H9 (cell line): ENCODE measurements around the gene EDDM3A. TPM values are rescaled to one million over a fixed set of nuclear protein-coding genes. Genes with fewer than 3 reads are reported as not detected.

Experiments
- DNase-seq: peaks from one replicate; pipeline ENCODE4 v3.0.0-alpha.2; 2017
- H2AFZ ChIP-seq: one replicate; pipeline ENCODE4 v1.6.1; 2013; ENCODE audit warnings: mild to moderate bottlenecking, low read length, control low read depth, moderate library complexity
- H2AK5ac ChIP-seq: 2 replicates; pipeline ENCODE4 v1.6.1; 2013; ENCODE audit warnings: low read length, control low read depth, mixed read lengths; ENCODE audit not compliant: insufficient read length
- H2BK120ac ChIP-seq: one replicate; pipeline ENCODE4 v1.6.1; 2013; ENCODE audit warnings: low read depth, mild to moderate bottlenecking, low read length, control low read depth, inconsistent platforms; ENCODE audit not compliant: poor library complexity, severe bottlenecking
- H2BK12ac ChIP-seq: 2 replicates; pipeline ENCODE4 v1.6.1; 2013; ENCODE audit warnings: low read length, control low read depth, mixed read lengths, low read depth; ENCODE audit not compliant: insufficient read length
- H2BK15ac ChIP-seq: 2 replicates; pipeline ENCODE4 v1.6.1; 2013; ENCODE audit warnings: low read depth, low read length, control low read depth
- H2BK20ac ChIP-seq: one replicate; pipeline ENCODE4 v1.6.1; 2013; ENCODE audit warnings: low read depth, mild to moderate bottlenecking, low read length, control low read depth, inconsistent platforms; ENCODE audit not compliant: poor library complexity, severe bottlenecking
- H2BK5ac ChIP-seq: 2 replicates; pipeline ENCODE4 v1.6.1; 2013; ENCODE audit warnings: low read length, control low read depth, mixed read lengths; ENCODE audit not compliant: insufficient read length
- H3K14ac ChIP-seq: 2 replicates; pipeline ENCODE4 v1.6.1; 2013; ENCODE audit warnings: low read length, control low read depth; ENCODE audit not compliant: insufficient read depth
- H3K18ac ChIP-seq: 2 replicates; pipeline ENCODE4 v1.6.1; 2013; ENCODE audit warnings: low read depth, mild to moderate bottlenecking, mixed read lengths, low read length, control low read depth; ENCODE audit not compliant: insufficient read length
- H3K23ac ChIP-seq: 2 replicates; pipeline ENCODE4 v1.6.1; 2013; ENCODE audit warnings: low read length, control low read depth, mixed read lengths, low read depth; ENCODE audit not compliant: insufficient read length
- H3K23me2 ChIP-seq: 2 replicates; pipeline ENCODE4 v1.6.1; 2013; ENCODE audit warnings: low read depth, mild to moderate bottlenecking, mixed read lengths, low read length, control low read depth; ENCODE audit not compliant: insufficient read length, poor library complexity, severe bottlenecking
- H3K27ac ChIP-seq: 2 replicates; pipeline ENCODE4 v1.5.1; 2013; ENCODE audit warnings: low read length, control low read depth, mixed read lengths, low read depth; ENCODE audit not compliant: insufficient read length
- H3K27me3 ChIP-seq: 2 replicates; pipeline ENCODE4 v1.6.1; 2013; ENCODE audit warnings: low read length, control low read depth, inconsistent platforms; ENCODE audit not compliant: insufficient read depth
- H3K4ac ChIP-seq: 2 replicates; pipeline ENCODE4 v1.6.1; 2013; ENCODE audit warnings: low read depth, mild to moderate bottlenecking, control low read depth, inconsistent platforms, low read length, moderate library complexity
- H3K4me1 ChIP-seq: 2 replicates; pipeline ENCODE4 v1.6.1; 2013; ENCODE audit warnings: low read length, control low read depth, inconsistent platforms; ENCODE audit not compliant: insufficient read depth
- H3K4me2 ChIP-seq: 2 replicates; pipeline ENCODE4 v1.6.1; 2013; ENCODE audit warnings: low read length, control low read depth, mixed read lengths; ENCODE audit not compliant: insufficient read length, insufficient read depth
- H3K56ac ChIP-seq: 2 replicates; pipeline ENCODE4 v1.6.1; 2013; ENCODE audit warnings: low read depth, mild to moderate bottlenecking, mixed read lengths, low read length, control low read depth; ENCODE audit not compliant: insufficient read length
- H3K79me1 ChIP-seq: 2 replicates; pipeline ENCODE4 v1.6.1; 2013; ENCODE audit warnings: low read depth, mild to moderate bottlenecking, moderate library complexity, low read length, control low read depth, inconsistent platforms; ENCODE audit not compliant: insufficient read depth, poor library complexity, severe bottlenecking
- H3K79me2 ChIP-seq: 2 replicates; pipeline ENCODE4 v1.6.1; 2013; ENCODE audit warnings: low read length, control low read depth, inconsistent platforms; ENCODE audit not compliant: insufficient read depth
- H3K9ac ChIP-seq: 2 replicates; pipeline ENCODE4 v1.6.1; 2013; ENCODE audit warnings: low read length, control low read depth, mixed read lengths; ENCODE audit not compliant: insufficient read length; ENCODE audit errors: extremely low read depth
- H3K9me3 ChIP-seq: one replicate; pipeline ENCODE4 v1.6.1; 2013; ENCODE audit warnings: low read depth, low read length, inconsistent platforms; ENCODE audit not compliant: control insufficient read depth
- H3T11ph ChIP-seq: one replicate; pipeline ENCODE4 v1.6.1; 2013; ENCODE audit warnings: mild to moderate bottlenecking, low read length, control low read depth, inconsistent platforms
- H4K20me1 ChIP-seq: one replicate; pipeline ENCODE4 v1.6.1; 2013; ENCODE audit not compliant: control insufficient read depth, insufficient read length, insufficient read depth
- H4K5ac ChIP-seq: 2 replicates; pipeline ENCODE4 v1.6.1; 2013; ENCODE audit warnings: low read depth, mild to moderate bottlenecking, mixed read lengths, low read length, control low read depth; ENCODE audit not compliant: insufficient read length
- H4K8ac ChIP-seq: replicated peaks from 2 replicates; pipeline ENCODE4 v1.6.1; 2013; ENCODE audit warnings: low read length, control low read depth, mixed read lengths, low read depth; ENCODE audit not compliant: insufficient read length
- H4K91ac ChIP-seq: 2 replicates; pipeline ENCODE4 v1.6.1; 2013; ENCODE audit warnings: low read depth, mild to moderate bottlenecking, moderate library complexity, mixed read lengths, low read length, control low read depth; ENCODE audit not compliant: insufficient read length
- H3K27ac Mint-ChIP-seq, 3 experiments: 2 replicates in 2 of 3; 3 replicates in 1 of 3; pipeline ENCODE4 v1.8.0; 2020 to 2021; ENCODE audit warnings: mixed read lengths in 3 of 3, mild to moderate bottlenecking in 1 of 3, moderate library complexity in 1 of 3
- H3K27me3 Mint-ChIP-seq: 2 replicates; pipeline ENCODE4 v1.8.0; 2021; ENCODE audit warnings: low read depth, mild to moderate bottlenecking, moderate library complexity, mixed read lengths
- H3K36me3 Mint-ChIP-seq, 3 experiments: 2 replicates in 2 of 3; 3 replicates in 1 of 3; pipeline ENCODE4 v1.8.0; 2020 to 2021; ENCODE audit warnings: low read depth in 3 of 3, mixed read lengths in 3 of 3; ENCODE audit not compliant: insufficient read depth in 1 of 3
- H3K4me1 Mint-ChIP-seq, 2 experiments: 2 replicates each; pipeline ENCODE4 v1.8.0; 2020; ENCODE audit warnings: mixed read lengths in 2 of 2
- H3K4me3 Mint-ChIP-seq, 2 experiments: 2 replicates in 1 of 2; 3 replicates in 1 of 2; pipeline ENCODE4 v1.8.0; 2020 to 2021; ENCODE audit warnings: mild to moderate bottlenecking in 2 of 2, mixed read lengths in 2 of 2, moderate library complexity in 1 of 2
- H3K9me3 Mint-ChIP-seq, 2 experiments: 2 replicates in 1 of 2; 3 replicates in 1 of 2; pipeline ENCODE4 v1.8.0; 2020; ENCODE audit warnings: mild to moderate bottlenecking in 2 of 2, mixed read lengths in 2 of 2, moderate library complexity in 1 of 2
- CTCF ChIP-seq: fragments of 200-600 bp; sonication (generic); conservative IDR thresholded peaks from 3 replicates; pipeline ENCODE4 v1.8.0; 2021; ENCODE audit warnings: antibody characterized with exemption, mild to moderate bottlenecking
- whole genome bisulfite sequencing: extraction: QIAGEN DNeasy Blood & Tissue Kit; methylation state at CpG from one replicate; pipeline ENCODE4 v1.1.7; 2013; ENCODE audit warnings: missing lambda C conversion rate, low lambda C conversion rate, mixed read lengths; ENCODE audit not compliant: insufficient read length; ENCODE audit errors: extremely low coverage; 5-methylcytosine and 5-hydroxymethylcytosine counted together
- total RNA-seq: library from RNA; stranded (reverse); gene quantifications from 2 replicates; pipeline ENCODE4 v1.2.1, GENCODE V29; 2021

EDDM3A gene
- total RNA-seq, 1 experiment from 2014 or later = not detected

GRCh38 chr14:20790464-20791116, 44.9 kb downstream of the EDDM3A start:
- no peak overlapping the region for H3K18ac ChIP-seq
- H3K27me3 ChIP-seq = no peaks in the 10 kb centered on the region
- Mint-ChIP-seq H3K36me3 (peaks cover 0 to 4% (median 0%) of the 10 kb centered on the region in 3 experiments; a peak in 2 of 7 replicates), H3K27me3 (no peaks in the 10 kb centered on the region; the same call in none of the 2 replicates), H3K4me1 (peaks cover 30 to 33% of the 10 kb centered on the region in 2 experiments), H3K9me3 (no peaks in the 10 kb centered on the region), H3K27ac (peak overlapping the region in 2 of 3 experiments; percentile 53 to 58; a peak in 3 of 7 replicates), H3K4me3 (no peak overlapping the region)
- H3K9ac ChIP-seq = no peak overlapping the region
- H3K79me1 ChIP-seq = no peaks in the 10 kb centered on the region
- H3K4me2 ChIP-seq = no peak overlapping the region
- H2AFZ ChIP-seq = no peak overlapping the region
- H3K4me1 ChIP-seq = peaks cover 4% of the 10 kb centered on the region
- no peak overlapping the region for H4K8ac ChIP-seq
- H3K4ac ChIP-seq = no peak overlapping the region
- H3K14ac ChIP-seq = no peak overlapping the region
- H3K23me2 ChIP-seq = no peaks in the 10 kb centered on the region
- no CpG with 5 or more reads among the region's 13 CpGs for WGBS
- no peak overlapping the region for H2BK12ac ChIP-seq
- no peak overlapping the region for H4K5ac ChIP-seq
- no peak overlapping the region for H3T11ph ChIP-seq
- DNase-seq = no peak
- H3K9me3 ChIP-seq = no peaks in the 10 kb centered on the region
- no peak overlapping the region for H2BK5ac ChIP-seq
- H4K91ac ChIP-seq = no peak overlapping the region
- no peak for TF ChIP-seq CTCF
- H3K56ac ChIP-seq = no peak overlapping the region
- no peaks in the 10 kb centered on the region for H4K20me1 ChIP-seq
- no peak overlapping the region for H3K23ac ChIP-seq
- H2BK15ac ChIP-seq = no peak overlapping the region
- H3K27ac ChIP-seq = no peak overlapping the region
- no peak overlapping the region for H2BK20ac ChIP-seq
- H3K79me2 ChIP-seq = no peaks in the 10 kb centered on the region
- no peak overlapping the region for H2AK5ac ChIP-seq
- H2BK120ac ChIP-seq = no peak overlapping the region
